HG03039 (cell line): ENCODE measurements around the gene UBC.

Experiments
- ATAC-seq: cut with Tn5 transposase; IDR thresholded peaks from one replicate; pipeline ENCODE4 v1.9.1; 2021; ENCODE audit warnings: mild to moderate bottlenecking, moderate library complexity; ENCODE audit not compliant: unreplicated experiment

Gene UBC

GRCh38 chr12:124866195-124866882, 48.1 kb downstream of the UBC start:
- no peak for ATAC-seq

- no peak for ATAC-seq
Observed at GRCh38 chr12:124865728-124866127, 48.7 kb downstream of the UBC start.

- no peak for ATAC-seq
Observed at GRCh38 chr12:124864326-124864752, 50.1 kb downstream of the UBC start.

GRCh38 chr12:124863416-124864325, 50.8 kb downstream of the UBC start, which contains the start of gene SCARB1:
Gene SCARB1, minus strand, starts transcription at chr12:124863864. Its CDS starts 144 bp downstream, at chr12:124863720.
- peak; percentile 58 for ATAC-seq

GRCh38 chr12:124862768-124863415, 51.6 kb downstream of the UBC start:
- ATAC-seq = peak; percentile 20

GRCh38 chr12:124861898-124862676, 52.4 kb downstream of the UBC start:
- ATAC-seq = no peak
